Body of pancreas (tissue), 4 donors: Measurements from ENCODE around the gene GOSR1. TPM values are rescaled to one million over a fixed set of nuclear protein-coding genes. Genes with fewer than 3 reads are reported as not detected.

Experiments
- ATAC-seq: fragments of 150-250 bp; one replicate; pipeline ENCODE4 v1.9.1; 2016
- DNase-seq, 4 donors: peaks; one replicate each; pipeline ENCODE4 v3.0.0-alpha.2; 2019
- H3K27ac ChIP-seq, 4 donors: fragments of 200-600 bp; sonication (generic); 1 replicate in 3 of 4; 2 replicates in 1 of 4; pipeline versions ENCODE4 v1.5.1 to v1.6.1; 2016 to 2019; ENCODE audit warnings: mild to moderate bottlenecking in 1 of 4, mixed read lengths in 1 of 4, moderate library complexity in 1 of 4
- H3K27me3 ChIP-seq, 2 donors: fragments of 200-600 bp; sonication (generic); one replicate each; pipeline ENCODE4 v1.6.0; 2016; ENCODE audit warnings: mild to moderate bottlenecking in 1 of 2
- H3K36me3 ChIP-seq, 2 donors: fragments of 200-600 bp; sonication (generic); replicated peaks in 1 of 2; 2 replicates each; pipeline ENCODE4 v1.5.1; 2016; ENCODE audit warnings: low read depth in 2 of 2; ENCODE audit not compliant: insufficient read depth in 1 of 2
- H3K4me1 ChIP-seq: fragments of 200-600 bp; sonication (generic); one replicate; pipeline ENCODE4 v1.6.0; 2016
- H3K4me3 ChIP-seq, 2 donors: fragments of 200-600 bp; sonication (generic); 1 replicate in 1 of 2; 2 replicates in 1 of 2; pipeline ENCODE4 v1.5.1; 2016 to 2019
- H3K9me3 ChIP-seq, 3 donors: fragments of 200-600 bp; sonication (generic); 1 replicate in 2 of 3; 2 replicates in 1 of 3; pipeline ENCODE4 v1.5.1; 2016
- CTCF ChIP-seq, 7 experiments: fragments of 450-650 bp in 4 of 7; fragments of 200-600 bp in 3 of 7; sonication (generic) in 3 of 7; IDR thresholded peaks; one replicate each; pipeline ENCODE4 v1.5.1; 2016 to 2019; ENCODE audit warnings: antibody characterized with exemption in 7 of 7
- POLR2A ChIP-seq, 3 donors: fragments of 450-650 bp; IDR thresholded peaks; one replicate each; pipeline ENCODE4 v1.6.1; 2016; ENCODE audit warnings: antibody characterized with exemption in 3 of 3, mild to moderate bottlenecking in 2 of 3
- WGBS, 2 donors: methylation state at CpG; one replicate each; pipeline ENCODE4 v1.1.5; 2017; 5-methylcytosine and 5-hydroxymethylcytosine counted together
- intact Hi-C: fragments of 100-400 bp; cut with DNase I; formaldehyde crosslinking; loops from one replicate; pipeline ENCODE4 v1.15.1; 2023
- total RNA-seq, 2 donors: library from RNA; depleted of rRNA; stranded (reverse); fragments of >200 nt; gene quantifications; one replicate each; pipeline ENCODE4 v1.1.0, GENCODE V29; 2016

Gene GOSR1
- total RNA-seq, 2 donors from 2014 or later: 20.8 to 24.1 TPM

GRCh38 chr17:30514895-30515596, 37.8 kb downstream of the GOSR1 start:
- no peaks in the 10 kb centered on the region for H3K27me3 ChIP-seq
- 93 to 96% methylated on average over 3 of the region's 3 CpGs for WGBS, 2 donors
- no peak overlapping the region for H3K4me3 ChIP-seq
- TF ChIP-seq POLR2A (IDR thresholded peaks at IDR 0.05): no peak
- TF ChIP-seq CTCF (IDR thresholded peaks at IDR 0.05): no peak
- peaks cover 0 to 2% of the 10 kb centered on the region in 2 donors for H3K36me3 ChIP-seq
- H3K4me1 ChIP-seq: no peaks in the 10 kb centered on the region
- no peak overlapping the region for H3K27ac ChIP-seq
- no peak for ATAC-seq
- DNase-seq: no peak
- H3K9me3 ChIP-seq: no peaks in the 10 kb centered on the region
- intact Hi-C loops: no loop called here

DNA sequence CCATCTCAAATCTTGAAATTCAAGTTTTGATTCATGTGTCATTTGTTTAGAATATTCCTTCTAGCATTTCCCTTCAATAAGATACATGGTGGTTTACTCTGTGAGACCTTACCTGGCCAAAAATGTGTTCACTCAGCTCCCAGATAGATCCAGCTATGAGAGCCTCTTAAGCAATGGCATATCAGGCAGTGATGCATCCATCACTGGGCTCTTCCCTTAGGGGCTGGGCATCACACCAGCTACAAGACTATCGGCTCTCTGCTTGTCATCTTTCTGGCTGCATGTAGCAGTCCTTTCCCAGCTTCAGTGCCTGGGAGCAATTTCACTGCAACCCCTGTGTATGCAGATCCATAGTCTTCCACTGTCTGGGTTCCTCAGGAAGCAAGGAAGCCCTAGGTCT, 40.6 kb downstream of the GOSR1 start:
- no peak for ATAC-seq
- H3K27me3 ChIP-seq: no peaks in the 10 kb centered on the region
- H3K27ac ChIP-seq: no peak overlapping the region
- peaks cover 12 to 17% of the 10 kb centered on the region in 2 donors for H3K36me3 ChIP-seq
- DNase-seq: no peak
- 79 to 100% methylated on average over 1 of the region's 1 CpG for WGBS, 2 donors
- TF ChIP-seq CTCF (IDR thresholded peaks at IDR 0.05) (no peak), POLR2A (IDR thresholded peaks at IDR 0.05) (no peak)
- intact Hi-C loops: no loop called here
- H3K9me3 ChIP-seq: no peaks in the 10 kb centered on the region
- no peak overlapping the region for H3K4me3 ChIP-seq
- H3K4me1 ChIP-seq: no peaks in the 10 kb centered on the region

DNA sequence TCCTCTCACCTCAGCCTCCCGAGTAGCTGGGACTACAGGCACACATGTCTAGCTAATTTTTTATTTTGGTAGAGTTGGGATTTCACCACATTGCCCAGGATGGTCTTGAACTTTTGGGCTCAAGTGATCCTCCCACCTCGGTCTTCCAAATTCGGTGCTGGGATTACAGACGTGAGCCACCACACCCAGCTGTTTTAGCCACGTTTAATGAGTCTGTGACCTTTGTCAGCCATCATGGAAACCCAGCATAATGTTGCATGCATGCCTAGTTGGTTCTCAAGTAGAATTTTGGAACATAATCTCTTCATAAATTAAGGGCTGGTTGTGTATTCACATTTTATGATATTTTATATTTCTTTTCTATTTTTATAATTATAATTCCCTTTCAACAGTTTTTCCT, 42.0 kb downstream of the GOSR1 start:
- intact Hi-C loops: no loop called here
- Histone ChIP-seq H3K4me3 (no peak overlapping the region), H3K36me3 (peaks cover 12 to 15% of the 10 kb centered on the region in 2 donors), H3K9me3 (no peaks in the 10 kb centered on the region), H3K27me3 (no peaks in the 10 kb centered on the region), H3K27ac (no peak overlapping the region), H3K4me1 (no peaks in the 10 kb centered on the region)
- TF ChIP-seq POLR2A (IDR thresholded peaks at IDR 0.05) (no peak), CTCF (IDR thresholded peaks at IDR 0.05) (no peak)
- 83 to 86% methylated on average over 5 of the region's 5 CpGs for whole genome bisulfite sequencing, 2 donors
- ATAC-seq (no peak), DNase-seq (no peak)

GRCh38 chr17:30519707-30520106, 42.5 kb downstream of the GOSR1 start:
- Histone ChIP-seq H3K27ac (no peak overlapping the region), H3K4me3 (no peak overlapping the region), H3K27me3 (no peaks in the 10 kb centered on the region), H3K9me3 (no peaks in the 10 kb centered on the region), H3K36me3 (peaks cover 12 to 15% of the 10 kb centered on the region in 2 donors), H3K4me1 (no peaks in the 10 kb centered on the region)
- no peak for DNase-seq
- ATAC-seq: peak; percentile 21
- intact Hi-C loops: no loop called here
- 85 to 92% methylated on average over 3 of the region's 3 CpGs for WGBS, 2 donors
- TF ChIP-seq POLR2A (IDR thresholded peaks at IDR 0.05) (no peak), CTCF (IDR thresholded peaks at IDR 0.05) (no peak)

- intact Hi-C loops: no loop called here
- Histone ChIP-seq H3K36me3 (peaks cover 12 to 15% of the 10 kb centered on the region in 2 donors), H3K9me3 (no peaks in the 10 kb centered on the region), H3K27ac (no peak overlapping the region), H3K4me3 (no peak overlapping the region), H3K4me1 (no peaks in the 10 kb centered on the region), H3K27me3 (no peaks in the 10 kb centered on the region)
- ATAC-seq: no peak
- WGBS, 2 donors: 68 to 69% methylated on average over 2 of the region's 2 CpGs
- TF ChIP-seq CTCF (IDR thresholded peaks at IDR 0.05) (no peak), POLR2A (IDR thresholded peaks at IDR 0.05) (no peak)
- DNase-seq: peak in 1 of 4 donors; percentile 4
These were observed 43.2 kb downstream of the GOSR1 start for GRCh38 chr17:30520436-30520835.
